WI38 (cell line): ENCODE measurements around the gene RAI14.
"Not testable (repeated sequence)": the region's sequence is repeated elsewhere in the genome, so short reads cannot be mapped to it uniquely, and the experiment has no call there.

ENCODE experiments used
- H3K4me3 ChIP-seq: 2 replicates; pipeline ENCODE4 v1.5.1; 2011; ENCODE audit warnings: low read depth, mild to moderate bottlenecking, control low read depth, low read length
- TF ChIP-seq, protein P1 (sequence below): IDR thresholded peaks from 2 replicates; pipeline ENCODE4 v1.5.1; 2012; ENCODE audit warnings: low read depth, mild to moderate bottlenecking, control low read depth, low read length

The RAI14 gene

DNA sequence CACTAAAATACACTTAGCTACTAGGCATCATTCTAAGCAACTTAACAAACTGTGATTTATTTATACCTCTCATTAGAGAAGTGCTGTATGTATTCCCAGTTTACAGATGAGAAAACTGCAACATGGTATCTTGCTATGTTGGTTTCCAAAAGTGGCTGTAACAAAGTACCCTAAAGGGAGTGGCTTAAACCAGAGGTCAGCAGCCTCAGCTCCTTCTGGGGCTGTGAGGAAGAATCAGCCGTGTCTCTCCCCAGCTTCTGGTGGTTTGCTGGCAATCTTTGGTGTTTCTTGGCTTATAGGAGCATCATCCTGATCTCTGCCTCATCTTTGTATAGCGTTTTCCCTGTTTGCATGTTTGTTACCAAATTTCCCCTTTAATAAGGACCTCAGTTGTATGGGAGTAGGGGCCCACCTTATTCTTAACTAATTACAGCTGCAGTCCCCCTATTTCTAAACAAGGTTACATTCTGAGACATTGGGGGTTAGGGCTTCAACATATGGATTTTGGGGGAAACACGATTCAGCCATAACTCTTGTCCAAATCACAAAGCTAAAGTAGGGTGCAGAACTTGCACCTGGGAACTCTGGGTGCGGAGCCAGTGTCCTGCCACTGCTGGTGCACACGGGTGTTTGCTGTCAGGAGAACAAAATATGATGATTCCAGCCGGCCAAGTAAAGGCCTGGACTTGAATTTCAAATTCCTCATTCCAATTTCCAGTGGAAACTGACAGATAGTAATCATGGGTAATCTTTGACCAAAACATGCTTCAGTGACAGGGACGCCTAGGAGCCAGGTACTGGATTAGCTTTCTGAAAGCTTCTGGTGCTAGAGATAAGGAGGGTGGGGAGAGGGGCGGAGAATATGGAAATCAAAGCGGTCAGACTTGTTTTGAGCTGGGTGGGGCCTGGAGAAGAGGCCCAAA, 43.3 kb downstream of the RAI14 start:
- TF ChIP-seq, protein P1, sequence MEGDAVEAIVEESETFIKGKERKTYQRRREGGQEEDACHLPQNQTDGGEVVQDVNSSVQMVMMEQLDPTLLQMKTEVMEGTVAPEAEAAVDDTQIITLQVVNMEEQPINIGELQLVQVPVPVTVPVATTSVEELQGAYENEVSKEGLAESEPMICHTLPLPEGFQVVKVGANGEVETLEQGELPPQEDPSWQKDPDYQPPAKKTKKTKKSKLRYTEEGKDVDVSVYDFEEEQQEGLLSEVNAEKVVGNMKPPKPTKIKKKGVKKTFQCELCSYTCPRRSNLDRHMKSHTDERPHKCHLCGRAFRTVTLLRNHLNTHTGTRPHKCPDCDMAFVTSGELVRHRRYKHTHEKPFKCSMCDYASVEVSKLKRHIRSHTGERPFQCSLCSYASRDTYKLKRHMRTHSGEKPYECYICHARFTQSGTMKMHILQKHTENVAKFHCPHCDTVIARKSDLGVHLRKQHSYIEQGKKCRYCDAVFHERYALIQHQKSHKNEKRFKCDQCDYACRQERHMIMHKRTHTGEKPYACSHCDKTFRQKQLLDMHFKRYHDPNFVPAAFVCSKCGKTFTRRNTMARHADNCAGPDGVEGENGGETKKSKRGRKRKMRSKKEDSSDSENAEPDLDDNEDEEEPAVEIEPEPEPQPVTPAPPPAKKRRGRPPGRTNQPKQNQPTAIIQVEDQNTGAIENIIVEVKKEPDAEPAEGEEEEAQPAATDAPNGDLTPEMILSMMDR, result no peak
- no peak overlapping the region for H3K4me3 ChIP-seq

DNA sequence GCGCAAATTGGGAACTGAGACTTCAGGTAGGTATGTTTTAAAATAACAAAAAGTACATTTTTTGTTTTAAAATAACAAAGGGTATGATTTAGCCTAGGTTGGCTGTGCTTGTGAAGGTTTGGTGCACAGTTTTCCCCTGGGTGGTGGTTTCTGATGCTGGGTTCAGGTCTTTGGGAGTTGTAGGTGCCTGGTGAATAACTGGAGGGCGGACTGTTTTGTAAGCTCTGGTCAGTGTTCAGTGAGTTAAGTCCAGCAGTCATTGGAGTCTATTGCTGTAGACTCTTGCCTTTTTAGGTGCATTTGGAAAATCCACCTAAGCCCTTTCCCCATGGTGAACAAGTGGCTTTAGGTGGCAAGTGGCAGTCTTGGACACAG, 43.9 kb downstream of the RAI14 start:
- H3K4me3 ChIP-seq, result no peak overlapping the region
- TF ChIP-seq, protein P1, result no peak

DNA sequence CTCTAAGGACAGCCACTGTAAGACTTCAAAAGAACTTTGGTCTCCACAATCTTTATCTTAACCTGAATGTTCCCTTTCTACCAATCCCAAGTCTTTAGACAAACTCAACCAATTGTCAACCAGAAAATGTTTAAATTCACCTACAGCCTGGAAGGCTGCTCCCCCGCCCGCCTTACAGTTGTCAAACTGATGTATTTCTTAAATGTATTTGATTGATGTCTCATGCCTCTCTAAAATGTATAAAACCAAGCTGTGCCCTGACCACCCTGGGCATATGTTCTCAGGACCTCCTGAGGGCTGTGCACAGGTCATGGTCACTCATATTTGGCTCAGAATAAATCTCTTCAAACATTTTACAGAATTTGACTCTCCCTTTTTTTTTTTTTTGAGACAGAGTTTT, 45.3 kb downstream of the RAI14 start:
- not testable (repeated sequence) for H3K4me3 ChIP-seq

DNA sequence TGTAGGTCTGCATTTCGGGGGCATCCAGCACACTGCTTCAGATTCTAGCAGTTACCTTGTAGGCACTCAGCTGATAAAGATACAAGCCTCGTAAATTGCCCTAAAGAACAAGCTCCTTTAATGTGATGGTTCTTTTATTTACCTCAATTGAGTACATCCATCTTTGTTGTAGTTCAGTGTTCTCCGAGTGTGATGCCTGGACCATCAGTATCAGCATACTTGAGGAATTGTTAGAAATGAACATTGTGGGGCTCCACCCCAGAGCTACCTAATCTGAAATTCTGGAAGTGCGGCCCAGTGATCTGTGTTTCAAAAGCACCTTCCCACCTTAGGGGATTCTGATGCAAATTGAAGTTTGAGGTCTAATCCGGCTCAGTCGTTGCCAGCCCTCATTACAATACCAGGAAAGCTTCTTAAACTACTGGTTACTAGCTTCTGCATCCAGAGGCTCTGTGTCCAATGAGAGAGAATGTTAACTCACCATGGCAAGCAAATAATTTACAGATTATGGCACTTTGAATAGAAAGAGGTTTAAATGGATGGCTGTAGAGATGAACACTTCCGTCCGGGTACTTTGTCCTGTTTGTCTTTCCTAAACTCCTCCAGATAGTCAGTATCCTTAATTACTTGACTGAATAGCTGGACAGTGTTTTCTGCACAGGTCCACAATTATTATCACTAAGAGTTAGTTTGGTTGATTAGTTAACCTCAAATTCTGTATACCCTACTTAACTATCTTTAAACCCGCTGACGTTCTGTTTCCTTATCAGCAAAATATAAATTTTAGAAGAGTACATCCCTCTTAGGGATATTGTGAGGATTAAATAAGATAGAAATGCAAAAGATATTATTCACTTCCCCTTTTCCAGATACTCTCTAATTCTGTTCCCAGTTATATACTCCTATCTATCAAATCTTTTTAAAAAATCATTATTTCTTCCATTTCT, 47.9 kb downstream of the RAI14 start:
- TF ChIP-seq, protein P1, result no peak
- no peak overlapping the region for H3K4me3 ChIP-seq

DNA sequence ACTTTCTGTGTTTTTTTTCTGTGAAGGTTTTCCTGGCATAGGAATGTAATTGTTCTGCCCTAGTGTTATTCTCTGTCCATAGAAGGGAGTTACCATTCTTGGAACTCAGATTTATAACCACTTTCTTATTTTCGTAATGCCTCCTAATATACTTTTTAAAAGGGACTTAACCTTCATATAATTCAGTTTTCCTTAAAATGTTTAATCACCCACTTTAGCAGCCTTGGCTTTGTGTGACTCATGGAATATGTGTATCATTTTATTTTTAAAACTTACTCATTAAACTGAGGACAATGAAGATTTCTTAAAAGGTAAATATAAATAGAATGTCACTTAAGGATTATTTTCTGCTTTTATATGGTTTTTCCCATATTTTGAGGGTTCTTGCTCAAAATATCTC, 50.0 kb downstream of the RAI14 start:
- TF ChIP-seq, protein P1, result no peak
- H3K4me3 ChIP-seq, result no peak overlapping the region

DNA sequence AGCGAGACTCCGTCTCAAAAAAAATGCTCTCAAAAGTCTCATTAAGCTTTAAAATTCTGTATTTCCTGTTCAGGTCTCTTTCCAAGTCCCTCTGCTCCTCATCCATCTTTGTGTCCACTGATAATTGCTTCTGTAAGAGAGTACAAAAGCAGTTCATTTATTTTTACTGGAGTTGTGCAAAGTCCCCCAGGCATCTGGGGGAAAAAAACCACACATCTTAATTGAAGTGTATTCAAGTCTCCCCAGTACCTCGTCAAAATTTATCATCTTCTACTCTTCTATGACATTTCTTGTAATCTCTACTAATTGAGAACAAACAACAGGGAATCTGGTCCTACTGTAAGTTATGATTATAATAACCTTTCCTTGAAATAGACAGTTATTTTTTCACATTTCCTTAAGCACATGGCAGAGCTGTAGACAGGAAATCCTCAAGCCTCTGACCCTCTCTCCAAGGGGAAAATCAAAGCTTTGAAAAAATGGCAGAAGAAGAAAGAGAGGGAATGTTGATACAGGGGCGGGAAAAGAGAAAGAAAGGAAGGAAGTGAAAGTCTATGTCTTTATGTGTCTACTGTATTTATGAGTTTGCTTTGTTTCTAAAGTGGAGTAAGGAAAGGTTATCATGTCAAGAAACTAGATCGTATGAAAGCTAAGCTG, 51.5 kb downstream of the RAI14 start:
- H3K4me3 ChIP-seq, result no peak overlapping the region
- TF ChIP-seq, protein P1, result no peak

DNA sequence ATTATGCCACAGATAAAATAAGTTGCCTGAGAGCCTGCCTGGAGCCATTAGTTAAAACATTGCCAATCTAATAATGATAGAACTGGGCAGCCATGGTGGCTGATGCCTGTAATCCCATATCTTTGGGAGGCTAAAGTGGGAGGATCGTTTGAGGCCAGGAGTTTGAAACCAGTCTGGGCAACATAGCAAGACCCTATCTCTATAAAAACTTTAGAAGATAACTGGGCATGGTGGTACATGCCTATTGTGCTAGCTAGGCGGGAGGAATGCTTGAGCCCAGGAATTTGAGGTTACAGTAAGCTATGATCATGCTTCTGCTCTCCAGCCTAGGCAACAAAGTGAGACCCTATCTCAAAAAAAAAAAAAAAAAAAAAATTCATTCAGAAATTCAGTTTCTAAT, 52.6 kb downstream of the RAI14 start:
- TF ChIP-seq, protein P1, result no peak
- H3K4me3 ChIP-seq, result no peak overlapping the region
